ENCODE data around the gene N4BP2L2. TPM values are rescaled to one million over a fixed set of nuclear protein-coding genes. Genes with fewer than 3 reads are reported as not detected.

N4BP2L2 gene
- total and polyA plus RNA-seq, 8 donors, result 25.5 to 232 (median 123) TPM

- 86 to 100% (median 98%) methylated on average over 1 to 2 of the region's 2 CpGs for WGBS, 5 donors
- Histone ChIP-seq H3K9me3 (peaks cover 0 to 10% (median 3%) of the 10 kb centered on the region in 4 donors), H3K36me3 (peaks cover 0 to 18% (median 7%) of the 10 kb centered on the region in 4 donors), H3K4me3 (no peak overlapping the region), H3K27me3 (no peaks in the 10 kb centered on the region), H3K27ac (no peak overlapping the region), H3K4me1 (peaks cover 0 to 9% (median 0%) of the 10 kb centered on the region in 4 donors)
- no peak for DNase-seq
- TF ChIP-seq POLR2AphosphoS5 (IDR thresholded peaks at IDR 0.05), result no peak
- no peak for TF ChIP-seq EP300 (IDR thresholded peaks at IDR 0.05)
- TF ChIP-seq POLR2A (IDR thresholded peaks at IDR 0.05), result no peak
- TF ChIP-seq CTCF (IDR thresholded peaks at IDR 0.05), result no peak
- intact Hi-C loops (cut with DNase I; ENCODE audit: low total_unique reads), result no loop called here
These were observed 118.7 kb downstream of the N4BP2L2 start for GRCh38 chr13:32419862-32420261.

GRCh38 chr13:32417995-32418394 lies 120.6 kb downstream of the N4BP2L2 start:
- Histone ChIP-seq H3K4me1 (no peaks in the 10 kb centered on the region), H3K4me3 (no peak overlapping the region), H3K36me3 (peaks cover 0 to 12% (median 7%) of the 10 kb centered on the region in 4 donors), H3K27me3 (no peaks in the 10 kb centered on the region), H3K9me3 (peaks cover 0 to 10% (median 3%) of the 10 kb centered on the region in 4 donors), H3K27ac (no peak overlapping the region)
- intact Hi-C loops (cut with DNase I; ENCODE audit: low total_unique reads), result no loop called here
- WGBS, 5 donors, result 86 to 100% (median 96%) methylated on average over 1 of the region's 1 CpG
- no peak for DNase-seq
- TF ChIP-seq EP300 (IDR thresholded peaks at IDR 0.05) (no peak), POLR2A (IDR thresholded peaks at IDR 0.05) (no peak), POLR2AphosphoS5 (IDR thresholded peaks at IDR 0.05) (no peak), CTCF (IDR thresholded peaks at IDR 0.05) (no peak)

GRCh38 chr13:32415019-32415418 lies 123.6 kb downstream of the N4BP2L2 start:
- H3K9me3 ChIP-seq, result peaks cover 0 to 8% (median 3%) of the 10 kb centered on the region in 4 donors
- intact Hi-C loops (cut with DNase I; ENCODE audit: low total_unique reads), result no loop called here
- no peak for DNase-seq
- H3K4me1 ChIP-seq, result peaks cover 0 to 3% (median under 1%) of the 10 kb centered on the region in 4 donors
- no peak overlapping the region for H3K4me3 ChIP-seq
- no peak overlapping the region for H3K27ac ChIP-seq
- TF ChIP-seq POLR2A (IDR thresholded peaks at IDR 0.05), result no peak
- TF ChIP-seq CTCF (IDR thresholded peaks at IDR 0.05), result peak in 2 of 7 experiments; percentile 13 to 24
- H3K36me3 ChIP-seq, result peaks cover 0 to 7% (median 5%) of the 10 kb centered on the region in 4 donors
- no peaks in the 10 kb centered on the region for H3K27me3 ChIP-seq

GRCh38 chr13:32414580-32414979 lies 124.0 kb downstream of the N4BP2L2 start:
- Histone ChIP-seq H3K36me3 (peaks cover 0 to 3% (median 1%) of the 10 kb centered on the region in 4 donors), H3K27me3 (no peaks in the 10 kb centered on the region), H3K9me3 (peaks cover 0 to 3% (median 1%) of the 10 kb centered on the region in 4 donors), H3K4me1 (peaks cover 0 to 5% (median 2%) of the 10 kb centered on the region in 4 donors), H3K4me3 (no peak overlapping the region), H3K27ac (no peak overlapping the region)
- no peak for TF ChIP-seq POLR2A (IDR thresholded peaks at IDR 0.05)
- no peak for TF ChIP-seq CTCF (IDR thresholded peaks at IDR 0.05)
- no peak for TF ChIP-seq POLR2AphosphoS5 (IDR thresholded peaks at IDR 0.05)
- intact Hi-C loops (cut with DNase I; ENCODE audit: low total_unique reads), result no loop called here
- no peak for DNase-seq
- 36 to 76% (median 52%) methylated on average over 2 of the region's 2 CpGs for WGBS, 5 donors

Data from stomach (tissue), 9 donors.